RCC 7860 (cell line): ENCODE data around the gene NUP43.
"Not testable (repeated sequence)": the region's sequence is repeated elsewhere in the genome, so short reads cannot be mapped to it uniquely, and the experiment has no call there.

Experiments
- DNase-seq: peaks from one replicate; pipeline ENCODE4 v3.0.0-alpha.2; 2015; ENCODE audit warnings: low spot score
- FAIRE-seq: peaks from 2 replicates; lab custom pipeline; 2012; peaks lifted over from hg19 to GRCh38; lab: Jason Lieb, UNC

The NUP43 gene

GRCh38 chr6:149749594-149750135, 3.3 kb upstream of the NUP43 start, which contains the start of gene PCMT1:
Gene PCMT1 (plus strand): TSS chr6:149749741. CDS start chr6:149749902, 161 bp downstream.
- DNase-seq (peak; percentile 81), FAIRE-seq (no peak)

GRCh38 chr6:149749082-149749593, 2.8 kb upstream of the NUP43 start:
- not testable (repeated sequence) for FAIRE-seq

GRCh38 chr6:149745252-149745651, 1.1 kb downstream of the NUP43 start:
- not testable (repeated sequence) for DNase-seq, FAIRE-seq

More at GRCh38 chr6:149749082-149749593, 2.8 kb upstream of the NUP43 start:
- DNase-seq, result not testable (repeated sequence)

- DNase-seq (no peak), FAIRE-seq (no peak)
These were observed 11.4 kb downstream of the NUP43 start for GRCh38 chr6:149734915-149735314.

- FAIRE-seq, result no peak
- DNase-seq, result no peak
These were observed 13.1 kb downstream of the NUP43 start for GRCh38 chr6:149733089-149733720.

GRCh38 chr6:149729824-149730223, 16.5 kb downstream of the NUP43 start:
- DNase-seq (no peak), FAIRE-seq (no peak)

- FAIRE-seq (no peak), DNase-seq (no peak)
These were observed 17.7 kb downstream of the NUP43 start for GRCh38 chr6:149728499-149729234.

GRCh38 chr6:149727793-149728498, 18.4 kb downstream of the NUP43 start:
- DNase-seq (no peak), FAIRE-seq (no peak)

GRCh38 chr6:149725785-149726184, 20.5 kb downstream of the NUP43 start:
- DNase-seq (no peak), FAIRE-seq (no peak)

- peak; percentile 9 for DNase-seq
These were observed 22.4 kb downstream of the NUP43 start for GRCh38 chr6:149723771-149724417.

GRCh38 chr6:149723262-149723661, 23.1 kb downstream of the NUP43 start:
- DNase-seq (no peak), FAIRE-seq (no peak)

More at GRCh38 chr6:149723771-149724417, 22.4 kb downstream of the NUP43 start:
- FAIRE-seq, result no peak

- no peak for FAIRE-seq
- no peak for DNase-seq
These were observed 26.8 kb downstream of the NUP43 start for GRCh38 chr6:149719531-149719930.

GRCh38 chr6:149717588-149718458, 28.5 kb downstream of the NUP43 start, which contains the start of gene LATS1:
Gene LATS1 (minus strand): TSS chr6:149718101. CDS start chr6:149702126, 15,975 bp downstream.
- DNase-seq (peak; percentile 58), FAIRE-seq (no peak)

- DNase-seq (no peak), FAIRE-seq (no peak)
These were observed 29.1 kb downstream of the NUP43 start for GRCh38 chr6:149717255-149717587.

- DNase-seq, result no peak
- FAIRE-seq, result no peak
These were observed 30.0 kb downstream of the NUP43 start for GRCh38 chr6:149716181-149716963.

GRCh38 chr6:149714442-149714841, 31.9 kb downstream of the NUP43 start:
- FAIRE-seq (no peak), DNase-seq (no peak)

GRCh38 chr6:149711711-149712110, 34.6 kb downstream of the NUP43 start:
- FAIRE-seq, result no peak

GRCh38 chr6:149701714-149702113, 44.6 kb downstream of the NUP43 start:
- FAIRE-seq (no peak), DNase-seq (no peak)

More at GRCh38 chr6:149711711-149712110, 34.6 kb downstream of the NUP43 start:
- DNase-seq, result no peak

GRCh38 chr6:149699150-149699549, 47.2 kb downstream of the NUP43 start:
- FAIRE-seq (no peak), DNase-seq (no peak)
